PC-3 (cell line): ENCODE data around the gene D2HGDH.

Experiments
- CTCF ChIP-seq: fragments of 300-600 bp; sonication (generic); conservative IDR thresholded peaks from 2 replicates; pipeline ENCODE4 v1.5.1; 2017; ENCODE audit warnings: antibody characterized with exemption, low read depth, mild to moderate bottlenecking, low read length
- EZH2phosphoT487 ChIP-seq: fragments of 300-600 bp; sonication (generic); IDR thresholded peaks from 2 replicates; pipeline ENCODE4 v1.6.1; 2018; ENCODE audit warnings: mild to moderate bottlenecking, antibody characterized with exemption, low read length, borderline replicate concordance

- TF ChIP-seq CTCF (no peak), EZH2phosphoT487 (no peak)
Observed at GRCh38 chr2:241798631-241799521, 64.4 kb downstream of the D2HGDH start.
